LNCaP clone FGC (cell line): ENCODE data around the gene EML6.

Source experiments
- DNase-seq: peaks from one replicate; pipeline ENCODE4 v3.0.0-alpha.2; 2011; ENCODE audit warnings: low read depth
- H3K4me3 ChIP-seq: 2 replicates; pipeline ENCODE4 v1.5.1; 2011; ENCODE audit warnings: mild to moderate bottlenecking, low read depth, low read length, control low read depth
- TF ChIP-seq, protein P1 (sequence below): IDR thresholded peaks from 2 replicates; pipeline ENCODE4 v1.5.1; 2012; ENCODE audit warnings: mild to moderate bottlenecking; ENCODE audit not compliant: control insufficient read depth, insufficient read depth; ENCODE audit errors: extremely low read depth

EML6 gene

GRCh38 chr2:54975598-54976492, 252.4 kb downstream of the EML6 start:
- H3K4me3 ChIP-seq, result no peak overlapping the region
- DNase-seq, result no peak
- TF ChIP-seq, protein P1, sequence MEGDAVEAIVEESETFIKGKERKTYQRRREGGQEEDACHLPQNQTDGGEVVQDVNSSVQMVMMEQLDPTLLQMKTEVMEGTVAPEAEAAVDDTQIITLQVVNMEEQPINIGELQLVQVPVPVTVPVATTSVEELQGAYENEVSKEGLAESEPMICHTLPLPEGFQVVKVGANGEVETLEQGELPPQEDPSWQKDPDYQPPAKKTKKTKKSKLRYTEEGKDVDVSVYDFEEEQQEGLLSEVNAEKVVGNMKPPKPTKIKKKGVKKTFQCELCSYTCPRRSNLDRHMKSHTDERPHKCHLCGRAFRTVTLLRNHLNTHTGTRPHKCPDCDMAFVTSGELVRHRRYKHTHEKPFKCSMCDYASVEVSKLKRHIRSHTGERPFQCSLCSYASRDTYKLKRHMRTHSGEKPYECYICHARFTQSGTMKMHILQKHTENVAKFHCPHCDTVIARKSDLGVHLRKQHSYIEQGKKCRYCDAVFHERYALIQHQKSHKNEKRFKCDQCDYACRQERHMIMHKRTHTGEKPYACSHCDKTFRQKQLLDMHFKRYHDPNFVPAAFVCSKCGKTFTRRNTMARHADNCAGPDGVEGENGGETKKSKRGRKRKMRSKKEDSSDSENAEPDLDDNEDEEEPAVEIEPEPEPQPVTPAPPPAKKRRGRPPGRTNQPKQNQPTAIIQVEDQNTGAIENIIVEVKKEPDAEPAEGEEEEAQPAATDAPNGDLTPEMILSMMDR, result no peak

- no peak for DNase-seq
- H3K4me3 ChIP-seq, result no peak overlapping the region
- TF ChIP-seq, protein P1, result no peak
These were observed 253.7 kb downstream of the EML6 start for GRCh38 chr2:54977149-54977548.

DNA sequence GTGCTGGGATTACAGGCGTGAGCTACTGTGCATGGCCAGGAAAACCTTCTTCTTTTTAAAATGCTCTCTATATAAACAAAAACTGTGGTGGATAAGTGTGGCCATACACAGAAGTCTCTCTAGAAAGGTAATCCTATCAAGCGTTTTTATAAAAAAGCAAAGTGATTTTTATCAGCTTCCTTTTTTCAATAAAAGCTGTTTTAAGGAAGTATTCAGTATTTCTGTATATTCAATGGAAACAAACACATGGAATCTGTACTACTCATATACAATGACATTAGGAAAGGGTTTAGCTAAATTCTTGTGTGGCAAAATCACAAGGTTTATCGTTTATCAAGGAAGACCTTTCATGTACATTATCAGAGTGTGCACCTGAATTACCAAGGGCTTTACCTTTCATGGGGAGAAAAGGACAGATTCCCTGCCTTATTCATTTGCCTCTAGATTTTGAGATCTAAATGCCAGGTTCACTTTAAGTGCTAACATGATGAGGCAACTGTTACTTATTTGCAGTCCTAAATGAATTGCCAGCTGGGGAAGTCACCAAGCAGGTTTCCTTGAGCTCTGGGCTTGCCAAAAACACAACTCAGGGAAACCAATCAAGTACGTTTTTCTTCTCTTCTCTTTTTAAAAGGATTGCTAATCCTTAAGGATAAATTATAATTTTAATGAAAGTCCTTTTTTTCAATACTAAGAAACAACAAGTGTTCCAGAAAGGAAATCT, 256.0 kb downstream of the EML6 start:
- TF ChIP-seq, protein P1, result no peak
- DNase-seq, result peak; percentile 86
- peak overlapping the region; percentile 15; the same call in 1 of the 2 replicates for H3K4me3 ChIP-seq

- TF ChIP-seq, protein P1, result no peak
- H3K4me3 ChIP-seq, result no peak overlapping the region
- DNase-seq, result no peak
These were observed 257.9 kb downstream of the EML6 start for GRCh38 chr2:54981385-54981784.

GRCh38 chr2:54983345-54984220, 260.1 kb downstream of the EML6 start:
- no peak for DNase-seq
- H3K4me3 ChIP-seq, result no peak overlapping the region
- TF ChIP-seq, protein P1, result no peak

DNA sequence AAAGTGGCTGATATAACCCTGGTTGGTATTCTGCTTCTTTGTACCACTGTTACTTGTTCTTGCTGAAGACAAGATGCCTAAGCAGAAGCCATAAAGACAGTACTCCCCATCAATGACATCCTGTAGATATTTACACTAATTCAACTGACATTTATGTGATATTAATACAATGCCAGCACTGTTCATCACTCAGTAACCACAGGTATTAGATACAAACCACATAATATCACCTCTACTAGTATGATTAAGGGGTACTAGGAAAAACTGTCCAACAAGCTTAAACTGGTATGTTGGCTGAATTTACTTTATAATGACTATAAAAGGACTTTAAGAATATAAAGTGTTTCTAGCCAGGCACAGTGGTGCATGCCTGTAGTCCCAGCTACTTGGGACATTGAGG, 261.0 kb downstream of the EML6 start:
- no peak overlapping the region for H3K4me3 ChIP-seq
- TF ChIP-seq, protein P1, result no peak
- no peak for DNase-seq
